NCI-H2227 (cell line): ENCODE results near the gene DMRT3.
"Not testable (repeated sequence)": the region's sequence is repeated elsewhere in the genome, so short reads cannot be mapped to it uniquely, and the experiment has no call there.

Experiments used
- DNase-seq: peaks from one replicate; lab custom pipeline; 2025; ENCODE audit not compliant: unreplicated experiment; lab: John Stamatoyannopoulos, UW

DMRT3 gene

GRCh38 chr9:998299-999110 is 22.1 kb downstream of the DMRT3 start:
- not testable (repeated sequence) for DNase-seq

- no peak for DNase-seq
Observed at GRCh38 chr9:1001838-1002237, 25.4 kb downstream of the DMRT3 start.

GRCh38 chr9:1002678-1003077 is 26.2 kb downstream of the DMRT3 start:
- DNase-seq: no peak

- peak; percentile 6 for DNase-seq
Observed at GRCh38 chr9:1005043-1005667, 28.7 kb downstream of the DMRT3 start.

GRCh38 chr9:1007312-1007711 is 30.9 kb downstream of the DMRT3 start:
- no peak for DNase-seq

GRCh38 chr9:1008216-1008615 is 31.8 kb downstream of the DMRT3 start:
- DNase-seq: no peak

- peak; percentile 78 for DNase-seq
Observed at GRCh38 chr9:1009101-1009707, 32.7 kb downstream of the DMRT3 start.

GRCh38 chr9:1013021-1013420 is 36.6 kb downstream of the DMRT3 start:
- no peak for DNase-seq

- no peak for DNase-seq
Observed at GRCh38 chr9:1014225-1014624, 37.8 kb downstream of the DMRT3 start.

- no peak for DNase-seq
Observed at GRCh38 chr9:1014640-1015039, 38.2 kb downstream of the DMRT3 start.

- no peak for DNase-seq
Observed at GRCh38 chr9:1018121-1018520, 41.7 kb downstream of the DMRT3 start.

- DNase-seq: no peak
Observed at GRCh38 chr9:1024112-1024511, 47.7 kb downstream of the DMRT3 start.

- DNase-seq: no peak
Observed at GRCh38 chr9:1025131-1025530, 48.7 kb downstream of the DMRT3 start.

- DNase-seq: no peak
Observed at GRCh38 chr9:1026219-1026618, 49.8 kb downstream of the DMRT3 start.

- no peak for DNase-seq
Observed at GRCh38 chr9:1028501-1029190, 52.2 kb downstream of the DMRT3 start.

- no peak for DNase-seq
Observed at GRCh38 chr9:1031951-1032601, 55.6 kb downstream of the DMRT3 start.

- no peak for DNase-seq
Observed at GRCh38 chr9:1034271-1034670, 57.8 kb downstream of the DMRT3 start.

- DNase-seq: no peak
Observed at GRCh38 chr9:1039589-1039988, 63.1 kb downstream of the DMRT3 start.
